H9 (cell line): ENCODE results near the gene CWC15. TPM values are rescaled to one million over a fixed set of nuclear protein-coding genes. Genes with fewer than 3 reads are reported as not detected.

Experiments
- DNase-seq: peaks from one replicate; pipeline ENCODE4 v3.0.0-alpha.2; 2017
- H2AFZ ChIP-seq: one replicate; pipeline ENCODE4 v1.6.1; 2013; ENCODE audit warnings: mild to moderate bottlenecking, low read length, control low read depth, moderate library complexity
- H2AK5ac ChIP-seq: 2 replicates; pipeline ENCODE4 v1.6.1; 2013; ENCODE audit warnings: low read length, control low read depth, mixed read lengths; ENCODE audit not compliant: insufficient read length
- H2BK120ac ChIP-seq: one replicate; pipeline ENCODE4 v1.6.1; 2013; ENCODE audit warnings: low read depth, mild to moderate bottlenecking, low read length, control low read depth, inconsistent platforms; ENCODE audit not compliant: poor library complexity, severe bottlenecking
- H2BK12ac ChIP-seq: 2 replicates; pipeline ENCODE4 v1.6.1; 2013; ENCODE audit warnings: low read length, control low read depth, mixed read lengths, low read depth; ENCODE audit not compliant: insufficient read length
- H2BK15ac ChIP-seq: 2 replicates; pipeline ENCODE4 v1.6.1; 2013; ENCODE audit warnings: low read depth, low read length, control low read depth
- H2BK20ac ChIP-seq: one replicate; pipeline ENCODE4 v1.6.1; 2013; ENCODE audit warnings: low read depth, mild to moderate bottlenecking, low read length, control low read depth, inconsistent platforms; ENCODE audit not compliant: poor library complexity, severe bottlenecking
- H2BK5ac ChIP-seq: 2 replicates; pipeline ENCODE4 v1.6.1; 2013; ENCODE audit warnings: low read length, control low read depth, mixed read lengths; ENCODE audit not compliant: insufficient read length
- H3K14ac ChIP-seq: 2 replicates; pipeline ENCODE4 v1.6.1; 2013; ENCODE audit warnings: low read length, control low read depth; ENCODE audit not compliant: insufficient read depth
- H3K18ac ChIP-seq: 2 replicates; pipeline ENCODE4 v1.6.1; 2013; ENCODE audit warnings: low read depth, mild to moderate bottlenecking, mixed read lengths, low read length, control low read depth; ENCODE audit not compliant: insufficient read length
- H3K23ac ChIP-seq: 2 replicates; pipeline ENCODE4 v1.6.1; 2013; ENCODE audit warnings: low read length, control low read depth, mixed read lengths, low read depth; ENCODE audit not compliant: insufficient read length
- H3K23me2 ChIP-seq: 2 replicates; pipeline ENCODE4 v1.6.1; 2013; ENCODE audit warnings: low read depth, mild to moderate bottlenecking, mixed read lengths, low read length, control low read depth; ENCODE audit not compliant: insufficient read length, poor library complexity, severe bottlenecking
- H3K27ac ChIP-seq: 2 replicates; pipeline ENCODE4 v1.5.1; 2013; ENCODE audit warnings: low read length, control low read depth, mixed read lengths, low read depth; ENCODE audit not compliant: insufficient read length
- H3K27me3 ChIP-seq: 2 replicates; pipeline ENCODE4 v1.6.1; 2013; ENCODE audit warnings: low read length, control low read depth, inconsistent platforms; ENCODE audit not compliant: insufficient read depth
- H3K4ac ChIP-seq: 2 replicates; pipeline ENCODE4 v1.6.1; 2013; ENCODE audit warnings: low read depth, mild to moderate bottlenecking, control low read depth, inconsistent platforms, low read length, moderate library complexity
- H3K4me1 ChIP-seq: 2 replicates; pipeline ENCODE4 v1.6.1; 2013; ENCODE audit warnings: low read length, control low read depth, inconsistent platforms; ENCODE audit not compliant: insufficient read depth
- H3K4me2 ChIP-seq: 2 replicates; pipeline ENCODE4 v1.6.1; 2013; ENCODE audit warnings: low read length, control low read depth, mixed read lengths; ENCODE audit not compliant: insufficient read length, insufficient read depth
- H3K56ac ChIP-seq: 2 replicates; pipeline ENCODE4 v1.6.1; 2013; ENCODE audit warnings: low read depth, mild to moderate bottlenecking, mixed read lengths, low read length, control low read depth; ENCODE audit not compliant: insufficient read length
- H3K79me1 ChIP-seq: 2 replicates; pipeline ENCODE4 v1.6.1; 2013; ENCODE audit warnings: low read depth, mild to moderate bottlenecking, moderate library complexity, low read length, control low read depth, inconsistent platforms; ENCODE audit not compliant: insufficient read depth, poor library complexity, severe bottlenecking
- H3K79me2 ChIP-seq: 2 replicates; pipeline ENCODE4 v1.6.1; 2013; ENCODE audit warnings: low read length, control low read depth, inconsistent platforms; ENCODE audit not compliant: insufficient read depth
- H3K9ac ChIP-seq: 2 replicates; pipeline ENCODE4 v1.6.1; 2013; ENCODE audit warnings: low read length, control low read depth, mixed read lengths; ENCODE audit not compliant: insufficient read length; ENCODE audit errors: extremely low read depth
- H3K9me3 ChIP-seq: one replicate; pipeline ENCODE4 v1.6.1; 2013; ENCODE audit warnings: low read depth, low read length, inconsistent platforms; ENCODE audit not compliant: control insufficient read depth
- H3T11ph ChIP-seq: one replicate; pipeline ENCODE4 v1.6.1; 2013; ENCODE audit warnings: mild to moderate bottlenecking, low read length, control low read depth, inconsistent platforms
- H4K20me1 ChIP-seq: one replicate; pipeline ENCODE4 v1.6.1; 2013; ENCODE audit not compliant: control insufficient read depth, insufficient read length, insufficient read depth
- H4K5ac ChIP-seq: 2 replicates; pipeline ENCODE4 v1.6.1; 2013; ENCODE audit warnings: low read depth, mild to moderate bottlenecking, mixed read lengths, low read length, control low read depth; ENCODE audit not compliant: insufficient read length
- H4K8ac ChIP-seq: replicated peaks from 2 replicates; pipeline ENCODE4 v1.6.1; 2013; ENCODE audit warnings: low read length, control low read depth, mixed read lengths, low read depth; ENCODE audit not compliant: insufficient read length
- H4K91ac ChIP-seq: 2 replicates; pipeline ENCODE4 v1.6.1; 2013; ENCODE audit warnings: low read depth, mild to moderate bottlenecking, moderate library complexity, mixed read lengths, low read length, control low read depth; ENCODE audit not compliant: insufficient read length
- H3K27ac Mint-ChIP-seq, 3 experiments: 2 replicates in 2 of 3; 3 replicates in 1 of 3; pipeline ENCODE4 v1.8.0; 2020 to 2021; ENCODE audit warnings: mixed read lengths in 3 of 3, mild to moderate bottlenecking in 1 of 3, moderate library complexity in 1 of 3
- H3K27me3 Mint-ChIP-seq: 2 replicates; pipeline ENCODE4 v1.8.0; 2021; ENCODE audit warnings: low read depth, mild to moderate bottlenecking, moderate library complexity, mixed read lengths
- H3K36me3 Mint-ChIP-seq, 3 experiments: 2 replicates in 2 of 3; 3 replicates in 1 of 3; pipeline ENCODE4 v1.8.0; 2020 to 2021; ENCODE audit warnings: low read depth in 3 of 3, mixed read lengths in 3 of 3; ENCODE audit not compliant: insufficient read depth in 1 of 3
- H3K4me1 Mint-ChIP-seq, 2 experiments: 2 replicates each; pipeline ENCODE4 v1.8.0; 2020; ENCODE audit warnings: mixed read lengths in 2 of 2
- H3K4me3 Mint-ChIP-seq, 2 experiments: 2 replicates in 1 of 2; 3 replicates in 1 of 2; pipeline ENCODE4 v1.8.0; 2020 to 2021; ENCODE audit warnings: mild to moderate bottlenecking in 2 of 2, mixed read lengths in 2 of 2, moderate library complexity in 1 of 2
- H3K9me3 Mint-ChIP-seq, 2 experiments: 2 replicates in 1 of 2; 3 replicates in 1 of 2; pipeline ENCODE4 v1.8.0; 2020; ENCODE audit warnings: mild to moderate bottlenecking in 2 of 2, mixed read lengths in 2 of 2, moderate library complexity in 1 of 2
- WGBS: extraction: QIAGEN DNeasy Blood & Tissue Kit; methylation state at CpG from one replicate; pipeline ENCODE4 v1.1.7; 2013; ENCODE audit warnings: missing lambda C conversion rate, low lambda C conversion rate, mixed read lengths; ENCODE audit not compliant: insufficient read length; ENCODE audit errors: extremely low coverage; 5-methylcytosine and 5-hydroxymethylcytosine counted together
- total RNA-seq: library from RNA; stranded (reverse); gene quantifications from 2 replicates; pipeline ENCODE4 v1.2.1, GENCODE V29; 2021
- TF ChIP-seq, protein P1 (sequence below): fragments of 200-600 bp; sonication (generic); conservative IDR thresholded peaks from 3 replicates; pipeline ENCODE4 v1.8.0; 2021; ENCODE audit warnings: antibody characterized with exemption, mild to moderate bottlenecking

CWC15 gene
- total RNA-seq, 1 experiment from 2014 or later = 76.9 TPM

DNA sequence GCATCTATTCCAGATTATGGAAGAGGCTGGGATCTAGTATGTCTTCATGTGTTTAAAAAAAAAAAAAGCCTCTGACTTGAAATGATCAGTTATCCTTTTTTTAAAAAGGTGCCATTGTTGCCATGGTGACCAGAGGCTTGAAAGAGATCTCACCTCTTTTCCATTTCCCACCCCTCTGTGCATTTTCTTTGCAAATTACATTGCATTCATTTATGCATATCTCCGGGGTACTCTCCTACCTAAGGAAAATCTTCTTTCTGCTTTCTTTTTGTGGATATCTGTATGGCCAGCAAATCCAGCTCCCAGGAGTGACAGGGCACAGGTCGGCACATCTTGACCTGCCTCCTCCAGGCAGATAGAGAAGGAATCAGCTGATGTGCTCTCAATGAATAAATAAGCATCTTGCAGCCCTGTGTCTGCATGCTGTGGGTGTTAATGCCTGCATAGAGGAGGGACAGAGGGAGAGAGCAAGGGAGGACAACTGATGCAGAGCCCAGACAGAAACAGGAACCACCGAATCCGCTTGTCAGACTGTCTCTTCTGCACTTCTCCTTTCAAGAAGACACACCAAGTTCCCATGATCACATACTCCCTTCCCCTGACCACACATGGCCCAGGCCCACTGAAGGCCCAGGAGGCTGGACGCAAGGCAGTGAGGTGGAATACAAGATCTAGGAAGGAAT, 50.9 kb downstream of the CWC15 start:
- H3K9me3 Mint-ChIP-seq = no peaks in the 10 kb centered on the region
- Histone ChIP-seq H2BK120ac (no peak overlapping the region), H2AK5ac (no peak overlapping the region), H3K23me2 (no peaks in the 10 kb centered on the region), H3K79me2 (no peaks in the 10 kb centered on the region), H3K18ac (no peak overlapping the region), H3K4me2 (no peak overlapping the region), H4K20me1 (peaks cover 2% of the 10 kb centered on the region), H3K23ac (no peak overlapping the region), H3K14ac (no peak overlapping the region; the same call in 1 of the 2 replicates), H3K79me1 (no peaks in the 10 kb centered on the region), H4K8ac (no peak overlapping the region), H3K27me3 (no peaks in the 10 kb centered on the region), H3K56ac (no peak overlapping the region), H2BK20ac (no peak overlapping the region), H3K4me1 (no peaks in the 10 kb centered on the region), H2AFZ (no peak overlapping the region), H3K27ac (no peak overlapping the region), H2BK12ac (no peak overlapping the region), H3K9me3 (no peaks in the 10 kb centered on the region), H4K5ac (no peak overlapping the region), H3K9ac (no peak overlapping the region), H3T11ph (no peak overlapping the region), H4K91ac (no peak overlapping the region), H3K4ac (no peak overlapping the region), H2BK15ac (no peak overlapping the region), H2BK5ac (no peak overlapping the region)
- no peak overlapping the region for H3K4me3 Mint-ChIP-seq
- DNase-seq = no peak
- TF ChIP-seq, protein P1, sequence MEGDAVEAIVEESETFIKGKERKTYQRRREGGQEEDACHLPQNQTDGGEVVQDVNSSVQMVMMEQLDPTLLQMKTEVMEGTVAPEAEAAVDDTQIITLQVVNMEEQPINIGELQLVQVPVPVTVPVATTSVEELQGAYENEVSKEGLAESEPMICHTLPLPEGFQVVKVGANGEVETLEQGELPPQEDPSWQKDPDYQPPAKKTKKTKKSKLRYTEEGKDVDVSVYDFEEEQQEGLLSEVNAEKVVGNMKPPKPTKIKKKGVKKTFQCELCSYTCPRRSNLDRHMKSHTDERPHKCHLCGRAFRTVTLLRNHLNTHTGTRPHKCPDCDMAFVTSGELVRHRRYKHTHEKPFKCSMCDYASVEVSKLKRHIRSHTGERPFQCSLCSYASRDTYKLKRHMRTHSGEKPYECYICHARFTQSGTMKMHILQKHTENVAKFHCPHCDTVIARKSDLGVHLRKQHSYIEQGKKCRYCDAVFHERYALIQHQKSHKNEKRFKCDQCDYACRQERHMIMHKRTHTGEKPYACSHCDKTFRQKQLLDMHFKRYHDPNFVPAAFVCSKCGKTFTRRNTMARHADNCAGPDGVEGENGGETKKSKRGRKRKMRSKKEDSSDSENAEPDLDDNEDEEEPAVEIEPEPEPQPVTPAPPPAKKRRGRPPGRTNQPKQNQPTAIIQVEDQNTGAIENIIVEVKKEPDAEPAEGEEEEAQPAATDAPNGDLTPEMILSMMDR = no peak
- H3K36me3 Mint-ChIP-seq = no peaks in the 10 kb centered on the region
- 0 out of 7 replicates have a peak overlapping the region, but pooled peaks of 1 of the 3 experiments have one; percentile 18 for H3K27ac Mint-ChIP-seq
- no CpG with 5 or more reads among the region's 5 CpGs for WGBS
- H3K4me1 Mint-ChIP-seq = peaks cover 5 to 10% of the 10 kb centered on the region in 2 experiments; a peak in 3 of 4 replicates
- H3K27me3 Mint-ChIP-seq = peaks cover 6% of the 10 kb centered on the region; the same call in 1 of the 2 replicates
